A549 (cell line): ENCODE data around the gene TBX2. TPM values are rescaled to one million over a fixed set of nuclear protein-coding genes. Genes with fewer than 3 reads are reported as not detected.

Experiments
- ATAC-seq, 2 experiments: fragments of 200-7000 bp in 1 of 2; fragments of >200 bp in 1 of 2; cut with Nextera tagmentation in 1 of 2; cut with Tn5 transposase in 1 of 2; 3 replicates each; pipeline versions ENCODE4 v1.8.0 to v1.9.1; 2018 to 2020; ENCODE audit warnings: mild to moderate bottlenecking in 1 of 2, moderate library complexity in 1 of 2
- CTCF ChIA-PET: fragments of 300-600 bp; sonication (Branson Sonifier 250); formaldehyde crosslinking; extraction: SDS; loops from one replicate; lab custom pipeline; 2021; ENCODE audit warnings: antibody characterized with exemption, inconsistent platforms; lab: Yijun Ruan, JAX
- POLR2A ChIA-PET: fragments of 350-600 bp; formaldehyde crosslinking; extraction: SDS; loops from one replicate; lab custom pipeline; 2021; ENCODE audit warnings: antibody characterized with exemption, inconsistent platforms; lab: Yijun Ruan, JAX
- DNase-seq, 2 experiments: peaks; one replicate each; pipeline versions ENCODE4 v3.0.0 to v3.0.0-alpha.2; 2011 to 2016; ENCODE audit warnings: low read depth in 1 of 2, low spot score in 1 of 2
- FAIRE-seq: peaks from 2 replicates; lab custom pipeline; 2011; peaks lifted over from hg19 to GRCh38; lab: Jason Lieb, UNC
- H3K27ac ChIP-seq, 2 experiments: fragments of >200 bp; sonication (Bioruptor Twin); formaldehyde crosslinking; 3 replicates each; pipeline ENCODE4 v1.5.1; 2016 to 2017
- H3K4me1 ChIP-seq: fragments of >200 bp; sonication (Bioruptor Twin); formaldehyde crosslinking; 3 replicates; pipeline ENCODE4 v1.6.1; 2016
- H3K4me2 ChIP-seq: fragments of >200 bp; sonication (Bioruptor Twin); formaldehyde crosslinking; 3 replicates; pipeline ENCODE4 v1.6.1; 2016
- H3K4me3 ChIP-seq: fragments of >200 bp; sonication (Bioruptor Twin); formaldehyde crosslinking; 3 replicates; pipeline ENCODE4 v1.5.1; 2016
- H3K9me3 ChIP-seq: fragments of >200 bp; sonication (Bioruptor Twin); formaldehyde crosslinking; 3 replicates; pipeline ENCODE4 v1.6.1; 2016
- ATOH8 ChIP-seq: fragments of 250-450 bp; sonication (Bioruptor Pico); IDR thresholded peaks from 2 replicates; pipeline ENCODE4 v1.5.0; 2020; ENCODE audit warnings: low read depth, mild to moderate bottlenecking, moderate library complexity
- CBX8 ChIP-seq: fragments of 200-600 bp; sonication (generic); IDR thresholded peaks from 2 replicates; pipeline ENCODE4 v1.6.1; 2016
- CEBPB ChIP-seq, 2 experiments: fragments of >200 bp in 1 of 2; sonication (Bioruptor Twin) in 1 of 2; formaldehyde crosslinking in 1 of 2; IDR thresholded peaks; 2 replicates each; pipeline ENCODE4 v1.6.1; 2012 to 2016
- CHD4 ChIP-seq: fragments of 200-600 bp; sonication (generic); IDR thresholded peaks from 2 replicates; pipeline ENCODE4 v1.6.1; 2016; ENCODE audit warnings: antibody characterized with exemption, mild to moderate bottlenecking, borderline replicate concordance
- EHF ChIP-seq: fragments of 250-450 bp; sonication (Bioruptor Pico); IDR thresholded peaks from 2 replicates; pipeline ENCODE4 v1.5.0; 2020; ENCODE audit warnings: mild to moderate bottlenecking
- FOSL2 ChIP-seq, 2 experiments: fragments of 450-650 bp in 1 of 2; fragments of >200 bp in 1 of 2; sonication (Bioruptor Twin) in 1 of 2; formaldehyde crosslinking; IDR thresholded peaks; 2 replicates each; pipeline versions ENCODE4 v1.5.0 to v1.6.1; 2016 to 2020; ENCODE audit warnings: mild to moderate bottlenecking in 1 of 2, moderate library complexity in 1 of 2
- FOXS1 ChIP-seq: fragments of 250-450 bp; sonication (Bioruptor Pico); IDR thresholded peaks from 2 replicates; pipeline ENCODE4 v1.5.0; 2020; ENCODE audit warnings: mild to moderate bottlenecking, moderate library complexity
- GATA3 ChIP-seq: IDR thresholded peaks from 2 replicates; pipeline ENCODE4 v1.6.1; 2012; ENCODE audit warnings: borderline replicate concordance
- HEYL ChIP-seq: fragments of 250-450 bp; sonication (Bioruptor Pico); IDR thresholded peaks from 2 replicates; pipeline ENCODE4 v1.8.0; 2021; ENCODE audit warnings: mild to moderate bottlenecking, moderate library complexity
- HOXA7 ChIP-seq: fragments of 250-450 bp; sonication (Bioruptor Pico); IDR thresholded peaks from 2 replicates; pipeline ENCODE4 v1.5.0; 2020; ENCODE audit warnings: mild to moderate bottlenecking, moderate library complexity
- HOXB13 ChIP-seq: fragments of 250-450 bp; sonication (Bioruptor Pico); IDR thresholded peaks from 2 replicates; pipeline ENCODE4 v1.5.0; 2020; ENCODE audit warnings: low read depth, mild to moderate bottlenecking, moderate library complexity
- HOXB5 ChIP-seq: fragments of 250-450 bp; sonication (Bioruptor Pico); IDR thresholded peaks from 2 replicates; pipeline ENCODE4 v1.5.0; 2020; ENCODE audit warnings: mild to moderate bottlenecking, moderate library complexity
- KDM1A ChIP-seq: fragments of 200-600 bp; sonication (generic); IDR thresholded peaks from 2 replicates; pipeline ENCODE4 v1.6.1; 2016; ENCODE audit warnings: low read depth, mild to moderate bottlenecking
- KDM5A ChIP-seq: fragments of 200-600 bp; sonication (generic); IDR thresholded peaks from 2 replicates; pipeline ENCODE4 v1.6.1; 2016; ENCODE audit warnings: antibody characterized with exemption, mild to moderate bottlenecking
- MAZ ChIP-seq: fragments of 150-350 bp; IDR thresholded peaks from 2 replicates; pipeline ENCODE4 v1.6.1; 2014; ENCODE audit warnings: antibody characterized with exemption, low read depth, low read length, borderline replicate concordance
- POLR2A ChIP-seq: IDR thresholded peaks from 2 replicates; pipeline ENCODE4 v1.6.1; 2012; ENCODE audit warnings: mild to moderate bottlenecking, low read length
- RARB ChIP-seq: fragments of 250-450 bp; sonication (Bioruptor Pico); IDR thresholded peaks from 2 replicates; pipeline ENCODE4 v1.8.0; 2021; ENCODE audit warnings: mild to moderate bottlenecking, moderate library complexity
- RNF2 ChIP-seq: fragments of 200-600 bp; sonication (generic); IDR thresholded peaks from 2 replicates; pipeline ENCODE4 v1.6.1; 2016; ENCODE audit warnings: low read depth, mild to moderate bottlenecking, antibody characterized with exemption, moderate library complexity, borderline replicate concordance
- TFCP2L1 ChIP-seq: fragments of 250-450 bp; sonication (Bioruptor Pico); IDR thresholded peaks from 2 replicates; pipeline ENCODE4 v1.5.0; 2021; ENCODE audit warnings: mild to moderate bottlenecking
- TP53 ChIP-seq: fragments of 250-450 bp; sonication (Bioruptor Pico); IDR thresholded peaks from 2 replicates; pipeline ENCODE4 v1.5.0; 2021; ENCODE audit warnings: mild to moderate bottlenecking, moderate library complexity
- ZC3H11A ChIP-seq: fragments of 450-650 bp; IDR thresholded peaks from 2 replicates; pipeline ENCODE4 v1.6.1; 2014; ENCODE audit warnings: antibody characterized with exemption, mild to moderate bottlenecking
- ZFP36 ChIP-seq: fragments of 450-650 bp; IDR thresholded peaks from 2 replicates; pipeline ENCODE4 v1.6.1; 2014; ENCODE audit warnings: borderline replicate concordance; ENCODE audit not compliant: partially characterized antibody
- ZSCAN20 ChIP-seq: fragments of 250-450 bp; sonication (Bioruptor Pico); IDR thresholded peaks from 2 replicates; pipeline ENCODE4 v1.8.0; 2022; ENCODE audit warnings: mild to moderate bottlenecking, moderate library complexity
- WGBS: methylation state at CpG from one replicate; pipeline ENCODE4 v1.1.6; 2017; ENCODE audit errors: missing lambda C conversion rate; 5-methylcytosine and 5-hydroxymethylcytosine counted together
- polyA plus RNA-seq, 4 experiments: library from polyadenylated mRNA; depleted of rRNA in 3 of 4; stranded (reverse); fragments of >200 nt; fragmentation: RNase III in 1 of 4; extraction: RNeasy Plus Mini Kit Qiagen cat#74134 plus additional on column Dnase treatment in 1 of 4; gene quantifications; 2 replicates in 3 of 4; 3 replicates in 1 of 4; pipeline ENCODE4 v1.2.3, GENCODE V29; 2011 to 2017
- TF ChIP-seq, protein P1 (sequence below): fragments of 250-450 bp; sonication (Bioruptor Pico); IDR thresholded peaks from 2 replicates; pipeline ENCODE4 v1.5.0; 2021; ENCODE audit warnings: mild to moderate bottlenecking, moderate library complexity, borderline replicate concordance
- TF ChIP-seq, protein P2 (sequence below): IDR thresholded peaks from 2 replicates; pipeline ENCODE4 v1.6.1; 2012
- TF ChIP-seq, protein P3 (sequence below): fragments of 150-350 bp; IDR thresholded peaks from 2 replicates; pipeline ENCODE4 v1.6.1; 2014; ENCODE audit warnings: low read depth, mild to moderate bottlenecking, low read length

The TBX2 gene
- polyA plus RNA-seq, 2 of the 4 experiments (the other 2 are of a cell fraction), result 0.71 to 2.3 TPM

GRCh38 chr17:61376931-61377838 lies 22.5 kb upstream of the TBX2 start:
- no peak for DNase-seq
- TF ChIP-seq TP53 (CRISPR knock-in tag), result no peak
- TF ChIP-seq CEBPB (IDR thresholded peaks at IDR 0.05), result no peak
- TF ChIP-seq, protein P1, sequence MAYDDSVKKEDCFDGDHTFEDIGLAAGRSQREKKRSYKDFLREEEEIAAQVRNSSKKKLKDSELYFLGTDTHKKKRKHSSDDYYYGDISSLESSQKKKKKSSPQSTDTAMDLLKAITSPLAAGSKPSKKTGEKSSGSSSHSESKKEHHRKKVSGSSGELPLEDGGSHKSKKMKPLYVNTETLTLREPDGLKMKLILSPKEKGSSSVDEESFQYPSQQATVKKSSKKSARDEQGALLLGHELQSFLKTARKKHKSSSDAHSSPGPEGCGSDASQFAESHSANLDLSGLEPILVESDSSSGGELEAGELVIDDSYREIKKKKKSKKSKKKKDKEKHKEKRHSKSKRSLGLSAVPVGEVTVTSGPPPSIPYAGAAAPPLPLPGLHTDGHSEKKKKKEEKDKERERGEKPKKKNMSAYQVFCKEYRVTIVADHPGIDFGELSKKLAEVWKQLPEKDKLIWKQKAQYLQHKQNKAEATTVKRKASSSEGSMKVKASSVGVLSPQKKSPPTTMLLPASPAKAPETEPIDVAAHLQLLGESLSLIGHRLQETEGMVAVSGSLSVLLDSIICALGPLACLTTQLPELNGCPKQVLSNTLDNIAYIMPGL, result no peak
- TF ChIP-seq ZFP36, result no peak
- TF ChIP-seq, protein P2, sequence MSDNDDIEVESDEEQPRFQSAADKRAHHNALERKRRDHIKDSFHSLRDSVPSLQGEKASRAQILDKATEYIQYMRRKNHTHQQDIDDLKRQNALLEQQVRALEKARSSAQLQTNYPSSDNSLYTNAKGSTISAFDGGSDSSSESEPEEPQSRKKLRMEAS, result no peak
- TF ChIP-seq KDM5A, result no peak
- no peak for TF ChIP-seq FOSL2 (IDR thresholded peaks at IDR 0.05)
- TF ChIP-seq FOSL2 (CRISPR knock-in tag; IDR thresholded peaks at IDR 0.05), result no peak
- no peak for TF ChIP-seq TFCP2L1 (CRISPR knock-in tag)
- no peak for TF ChIP-seq HEYL (CRISPR knock-in tag)
- no peak for TF ChIP-seq ATOH8 (CRISPR knock-in tag)
- POLR2A ChIA-PET, result no interaction called here
- H3K4me3 ChIP-seq, result no peak overlapping the region
- no peaks in the 10 kb centered on the region for H3K4me1 ChIP-seq
- CTCF ChIA-PET, result interaction anchor here (0.5 to 4.1 kb wide), 5 partner anchors 12 to 139 kb away, joined by 3 to 21 read pairs (median 4); no protein-coding TSS in a partner anchor
- H3K27ac ChIP-seq, result no peak overlapping the region
- 86% methylated on average over 18 of the region's 18 CpGs for WGBS
- ATAC-seq, result no peak
- H3K9me3 ChIP-seq, result no peaks in the 10 kb centered on the region
- no peak for FAIRE-seq
- no peak overlapping the region for H3K4me2 ChIP-seq

DNA sequence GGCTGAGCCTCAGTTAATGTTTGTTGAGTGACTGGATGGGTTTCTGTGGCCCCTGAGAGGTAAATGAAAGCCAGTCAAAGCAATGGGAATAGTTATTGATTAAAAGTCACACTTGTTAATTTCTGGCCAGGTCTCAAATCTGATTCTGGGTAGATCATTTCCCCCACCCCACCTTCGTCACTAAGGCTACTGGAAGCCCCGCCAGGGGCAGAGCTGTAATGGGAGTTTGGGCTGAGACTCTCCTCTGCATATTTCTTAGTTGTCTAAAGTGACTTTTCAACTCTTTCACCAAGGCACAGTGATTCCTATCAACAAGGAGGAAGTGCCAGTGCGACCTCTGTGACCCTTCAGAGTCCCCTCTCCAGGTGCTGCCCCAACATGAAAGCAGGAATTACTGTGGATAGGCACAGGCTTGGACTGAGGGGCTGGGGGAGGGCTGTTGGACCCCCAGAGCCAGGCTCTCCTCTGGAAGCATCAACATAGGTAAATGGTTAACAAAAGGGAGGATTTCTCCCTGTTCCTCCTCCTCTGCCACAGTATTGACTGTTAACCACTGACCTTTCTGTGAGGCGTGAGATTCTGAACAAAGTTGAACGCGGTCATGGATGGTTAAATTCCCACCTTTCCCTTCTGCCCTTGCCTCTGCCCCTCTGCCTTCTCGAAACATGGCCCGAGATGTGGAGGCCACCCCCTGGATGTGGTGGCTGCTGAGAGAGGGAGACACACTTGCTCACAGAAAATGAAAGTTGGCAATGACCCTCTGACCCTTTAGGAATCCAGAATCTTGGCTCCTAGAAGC lies 20.8 kb upstream of the TBX2 start:
- DNase-seq (no peak), FAIRE-seq (no peak), ATAC-seq (no peak)
- Histone ChIP-seq H3K4me2 (no peak overlapping the region), H3K4me1 (no peaks in the 10 kb centered on the region), H3K4me3 (no peak overlapping the region), H3K27ac (no peak overlapping the region)
- POLR2A ChIA-PET, result no interaction called here
- CTCF ChIA-PET, result interaction anchor here (1.2 to 1.9 kb wide), 3 partner anchors 11 to 34 kb away, joined by 3 to 14 read pairs (median 4); no protein-coding TSS in a partner anchor
- WGBS, result 74% methylated on average over 8 of the region's 8 CpGs
- TF ChIP-seq KDM1A, result no peak
- no peak for TF ChIP-seq CEBPB (IDR thresholded peaks at IDR 0.05)
- TF ChIP-seq, protein P2, result no peak
- TF ChIP-seq RNF2, result no peak
- TF ChIP-seq MAZ, result no peak
- TF ChIP-seq TP53 (CRISPR knock-in tag), result no peak
- TF ChIP-seq HOXB5 (CRISPR knock-in tag), result no peak
- TF ChIP-seq POLR2A, result no peak
- TF ChIP-seq EHF (CRISPR knock-in tag), result no peak
- no peak for TF ChIP-seq HOXB13 (CRISPR knock-in tag)
- TF ChIP-seq HOXA7 (CRISPR knock-in tag), result no peak
- TF ChIP-seq, protein P3, sequence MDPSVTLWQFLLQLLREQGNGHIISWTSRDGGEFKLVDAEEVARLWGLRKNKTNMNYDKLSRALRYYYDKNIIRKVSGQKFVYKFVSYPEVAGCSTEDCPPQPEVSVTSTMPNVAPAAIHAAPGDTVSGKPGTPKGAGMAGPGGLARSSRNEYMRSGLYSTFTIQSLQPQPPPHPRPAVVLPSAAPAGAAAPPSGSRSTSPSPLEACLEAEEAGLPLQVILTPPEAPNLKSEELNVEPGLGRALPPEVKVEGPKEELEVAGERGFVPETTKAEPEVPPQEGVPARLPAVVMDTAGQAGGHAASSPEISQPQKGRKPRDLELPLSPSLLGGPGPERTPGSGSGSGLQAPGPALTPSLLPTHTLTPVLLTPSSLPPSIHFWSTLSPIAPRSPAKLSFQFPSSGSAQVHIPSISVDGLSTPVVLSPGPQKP, result no peak
- TF ChIP-seq ZC3H11A, result no peak
- TF ChIP-seq ZFP36, result no peak
- TF ChIP-seq FOXS1 (CRISPR knock-in tag), result no peak
- no peak for TF ChIP-seq CBX8
- TF ChIP-seq RARB (CRISPR knock-in tag), result no peak
- no peak for TF ChIP-seq ZSCAN20 (CRISPR knock-in tag)
- no peak for TF ChIP-seq GATA3
- no peak for TF ChIP-seq CHD4
- TF ChIP-seq, all 56 proteins: peak for 0
- no peaks in the 10 kb centered on the region for H3K9me3 ChIP-seq
